HEK293T (cell line): ENCODE measurements around the gene TJP2.

Experiments used
- BHLHE40 ChIP-seq: fragments of 450-650 bp; IDR thresholded peaks from 2 replicates; pipeline ENCODE4 v1.6.1; 2016; ENCODE audit warnings: mild to moderate bottlenecking, moderate library complexity, borderline replicate concordance
- FOXA1 ChIP-seq: fragments of 450-650 bp; IDR thresholded peaks from 2 replicates; pipeline ENCODE4 v1.6.1; 2016; ENCODE audit warnings: mild to moderate bottlenecking
- HDGF ChIP-seq: fragments of 450-650 bp; IDR thresholded peaks from 2 replicates; pipeline ENCODE4 v1.6.1; 2017; ENCODE audit warnings: antibody characterized with exemption, borderline replicate concordance
- SP1 ChIP-seq: fragments of 450-650 bp; IDR thresholded peaks from 2 replicates; pipeline ENCODE4 v1.6.1; 2017
- SUZ12 ChIP-seq: fragments of 450-650 bp; IDR thresholded peaks from 2 replicates; pipeline ENCODE4 v1.6.1; 2016; ENCODE audit warnings: mild to moderate bottlenecking

DNA sequence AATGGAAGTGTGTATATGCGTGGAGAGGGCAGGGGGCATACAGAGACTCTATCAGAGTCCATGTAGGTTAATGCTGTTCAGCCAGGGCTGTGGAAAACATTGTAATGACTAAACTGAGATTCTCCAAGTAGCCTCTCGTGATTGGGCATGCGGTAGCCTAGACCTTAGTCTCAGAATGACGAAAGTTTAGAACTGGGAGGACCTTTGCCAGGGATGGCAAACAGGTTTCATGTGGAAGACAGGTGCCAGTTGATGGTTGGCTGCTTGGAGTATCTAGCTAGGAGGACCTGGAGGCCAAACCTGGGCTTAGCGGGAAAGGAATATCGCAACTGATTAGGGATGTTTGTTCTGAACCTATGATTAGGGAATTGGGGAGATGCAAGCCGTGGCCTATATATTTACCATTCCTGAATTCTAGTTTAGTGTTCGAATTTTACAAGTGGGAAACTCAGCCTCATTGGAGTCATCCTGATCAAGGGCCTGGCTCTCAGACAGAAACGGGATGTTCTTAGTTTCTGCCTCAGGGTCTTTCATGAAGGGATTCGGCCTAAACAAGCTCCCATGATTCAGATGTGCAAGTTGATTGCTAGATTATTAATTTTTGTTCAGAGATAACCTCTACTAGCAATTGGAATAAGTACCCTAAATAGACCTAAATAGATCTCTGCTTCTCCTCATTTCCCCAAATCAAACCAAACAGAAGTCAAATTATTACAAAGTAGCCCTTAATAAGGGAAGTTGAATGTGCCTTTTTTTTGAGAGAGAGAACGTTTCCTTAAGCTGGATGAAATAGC is 26.8 kb upstream of the TJP2 start:
- TF ChIP-seq SP1 = no peak
- TF ChIP-seq BHLHE40 = no peak
- TF ChIP-seq SUZ12 = no peak
- no peak for TF ChIP-seq HDGF
- TF ChIP-seq FOXA1 = no peak
